Dedifferentiated amniotic fluid mesenchymal stem cell (primary cell): ENCODE results near the gene SAP130.

Source experiments
- DNase-seq: peaks from one replicate; pipeline ENCODE4 v3.0.0-alpha.2; 2016; ENCODE audit errors: extremely low spot score

Gene SAP130

DNA sequence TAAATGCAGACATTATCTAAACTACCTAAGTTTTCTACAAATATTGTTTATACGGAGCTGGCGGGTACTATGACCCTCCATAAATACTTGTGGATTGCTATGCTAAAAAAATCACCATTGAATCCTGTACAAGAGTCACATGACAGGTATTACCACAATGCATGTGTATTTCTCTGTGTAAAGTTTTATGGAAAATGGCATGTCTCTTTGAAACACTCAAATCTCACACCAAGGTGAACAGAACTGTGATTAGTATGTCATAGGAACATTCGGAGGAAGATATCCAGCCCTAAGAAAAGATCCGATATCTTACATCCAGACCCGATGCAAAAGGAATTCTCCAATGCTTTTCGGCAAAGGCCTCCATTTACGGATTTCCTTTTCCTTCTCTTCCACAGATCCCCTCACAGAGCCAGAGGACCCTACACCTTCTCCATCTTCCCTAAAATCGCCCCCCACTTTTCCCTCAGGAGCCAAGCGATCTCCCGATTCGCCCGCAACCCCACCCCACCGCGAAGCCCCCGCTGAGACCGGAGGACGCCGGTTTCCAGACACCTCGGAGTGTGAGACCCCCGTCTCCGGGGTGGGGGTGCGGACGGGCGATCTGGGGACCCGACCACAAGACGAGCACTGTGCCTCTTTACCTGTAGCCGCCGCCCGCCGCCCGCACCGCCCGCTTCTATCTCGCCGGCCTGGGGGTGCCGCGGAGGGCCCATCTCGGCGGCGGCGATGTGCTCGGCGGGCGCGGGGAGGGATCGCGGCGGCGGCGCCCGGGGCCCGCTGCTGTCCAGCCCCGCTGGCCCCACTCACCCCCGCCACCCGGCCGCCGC, 1.2 kb downstream of the SAP130 start:
- no peak for DNase-seq

DNA sequence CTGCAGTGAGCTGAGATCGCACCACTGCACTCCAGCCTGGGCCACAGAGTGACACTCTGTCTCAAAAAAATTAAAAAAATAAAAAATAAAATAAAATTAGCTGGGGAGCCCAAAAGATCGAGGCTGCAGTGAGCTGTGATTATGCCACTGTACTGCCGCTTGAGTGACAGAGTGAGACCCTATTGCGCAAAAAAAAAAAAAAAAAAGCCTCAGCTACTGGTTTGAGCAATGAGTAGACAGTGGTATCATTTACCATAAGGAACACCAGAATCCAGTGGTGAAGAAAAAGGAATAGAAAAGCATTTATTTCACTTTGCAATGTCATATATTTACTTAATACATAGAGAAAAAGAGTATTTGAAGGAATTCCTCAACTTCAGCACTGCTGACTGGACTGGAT, 3.0 kb downstream of the SAP130 start:
- DNase-seq = no peak

DNA sequence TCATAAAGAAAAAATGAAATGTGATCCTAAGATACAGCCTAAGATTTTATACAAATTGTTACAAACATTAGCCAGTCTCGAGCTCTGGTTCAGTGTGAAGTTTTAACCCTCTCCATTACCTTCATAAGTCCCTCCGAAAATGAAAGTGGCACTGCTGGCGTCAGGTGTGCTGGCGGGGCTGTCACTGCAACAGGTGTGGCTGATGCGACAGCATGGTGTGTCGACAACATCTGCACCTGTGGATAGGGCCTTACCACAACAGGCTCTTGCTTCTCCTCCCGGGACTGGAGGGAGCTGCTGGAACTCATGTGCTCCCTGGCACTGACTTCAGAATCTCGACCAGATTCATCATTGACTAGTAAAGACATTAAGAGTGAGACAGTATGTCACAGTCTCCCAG, 10.3 kb downstream of the SAP130 start:
- DNase-seq = no peak

DNA sequence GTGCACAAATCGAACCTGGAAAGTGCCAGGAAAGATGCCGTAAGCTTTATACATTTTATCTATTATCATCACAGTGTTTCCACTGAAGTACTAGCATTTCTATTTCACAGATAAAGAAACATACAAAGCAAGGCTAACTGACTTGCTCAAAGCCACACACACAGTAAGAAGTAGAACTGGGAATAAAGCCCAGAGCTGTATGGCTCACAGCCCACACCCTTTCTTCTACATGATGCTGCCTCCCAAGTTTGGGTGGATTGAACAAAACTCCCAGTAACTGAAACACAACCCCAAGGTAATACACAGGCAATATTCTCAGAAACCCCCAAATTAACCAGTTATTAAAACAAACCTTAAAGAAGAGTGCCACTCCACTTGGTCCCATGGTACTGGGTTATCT, 11.2 kb downstream of the SAP130 start:
- DNase-seq = no peak

DNA sequence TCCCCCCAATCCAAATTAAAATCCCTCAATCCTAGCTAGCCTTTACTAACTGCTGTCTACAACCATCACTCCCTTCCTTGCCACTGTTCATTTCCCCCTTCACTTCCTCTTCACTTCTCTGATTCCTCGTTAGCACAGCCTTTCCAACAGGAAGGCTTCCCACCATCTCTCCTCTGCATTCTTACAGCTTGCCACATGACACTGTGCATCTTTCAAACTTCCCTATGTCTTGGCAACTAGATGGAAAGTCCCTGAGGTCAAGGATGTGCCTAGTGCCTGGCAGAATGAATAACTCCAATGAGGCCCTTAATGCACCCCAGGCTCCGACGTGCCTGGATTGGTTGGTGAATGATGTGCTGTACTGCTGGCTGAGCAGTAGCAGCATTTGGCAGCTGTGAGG, 15.2 kb downstream of the SAP130 start:
- DNase-seq = no peak

DNA sequence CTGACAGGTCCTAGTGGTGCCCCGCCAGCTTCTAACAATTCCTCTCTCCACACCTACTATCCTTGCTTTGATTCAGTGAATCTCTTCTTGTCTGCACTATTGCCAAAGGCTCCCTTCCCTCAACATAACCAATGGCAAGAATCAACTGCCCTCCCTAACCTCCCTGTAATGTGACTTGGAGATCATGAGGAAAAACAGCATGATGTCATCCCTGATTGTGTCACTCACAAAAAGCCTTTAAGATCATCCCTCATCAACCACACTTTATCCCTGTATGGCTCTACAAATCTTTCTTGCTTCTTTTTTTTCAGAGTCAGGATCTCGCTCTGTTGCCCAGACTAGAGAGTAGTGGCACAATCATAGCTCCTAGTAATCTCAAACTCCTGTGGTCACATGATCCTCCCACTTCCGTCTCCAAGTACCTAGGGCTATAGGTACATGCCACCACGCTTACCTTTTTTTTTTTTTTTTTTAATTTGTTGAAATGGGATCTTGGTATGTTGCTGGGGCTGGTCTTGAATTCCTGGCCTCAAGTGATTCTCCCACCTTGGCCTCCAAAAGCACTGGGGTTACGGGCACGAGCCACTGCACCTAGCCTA, 19.7 kb downstream of the SAP130 start:
- DNase-seq = no peak

DNA sequence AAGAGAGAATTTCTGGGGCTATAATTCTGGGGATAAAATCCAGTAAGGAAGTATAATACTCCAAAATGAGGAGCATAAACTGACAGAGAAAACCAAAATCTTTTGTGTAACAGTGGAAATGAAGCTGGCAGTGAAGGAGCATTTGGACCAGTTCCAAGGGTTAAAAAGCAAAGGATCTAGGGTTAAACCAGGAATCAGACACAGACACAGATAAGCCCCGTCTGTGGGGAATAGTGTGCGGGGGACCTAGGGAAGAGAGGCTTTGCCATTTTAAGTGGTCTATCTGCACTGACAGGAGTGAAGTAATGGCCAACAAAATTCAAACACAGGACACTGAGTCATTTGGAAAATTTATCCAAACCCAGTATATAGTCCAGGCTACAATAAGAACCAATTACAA, 23.4 kb downstream of the SAP130 start:
- DNase-seq = no peak

DNA sequence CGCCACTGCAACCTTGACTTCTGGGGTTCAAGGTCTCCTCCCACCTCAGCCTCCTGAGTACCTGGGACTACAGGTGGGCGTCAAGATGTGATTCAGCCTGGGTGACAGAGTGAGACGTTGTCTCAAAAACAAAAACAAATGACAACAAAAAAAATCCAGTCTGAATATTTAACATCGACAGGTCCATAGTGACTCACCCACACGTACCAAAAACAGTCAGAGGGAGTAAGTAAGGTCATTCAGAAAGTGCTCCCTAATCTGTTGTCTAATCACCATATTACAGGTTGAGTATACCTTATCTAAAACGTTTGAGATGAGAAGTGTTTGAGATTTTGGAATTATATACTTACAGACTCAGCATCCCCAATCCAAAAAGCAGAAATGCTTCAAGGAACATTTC, 24.4 kb downstream of the SAP130 start:
- no peak for DNase-seq

DNA sequence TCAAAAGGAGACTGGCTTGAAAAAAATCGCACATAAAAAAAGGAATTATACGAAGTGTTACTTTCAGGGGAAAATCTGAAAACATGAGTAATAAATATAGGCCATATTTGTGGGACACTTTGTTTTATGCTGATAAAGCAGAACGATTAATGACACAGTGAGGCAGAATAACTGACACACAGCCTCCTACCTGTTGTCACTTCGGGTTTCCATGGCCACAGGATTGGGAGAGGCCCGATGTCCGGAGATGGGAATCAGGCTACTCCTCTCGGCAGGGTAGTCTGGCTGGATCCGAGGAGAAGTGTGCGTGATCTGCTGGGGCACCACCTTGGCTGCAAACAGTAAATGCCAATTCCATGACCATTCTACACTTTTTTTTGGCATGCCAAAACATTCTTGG, 31.7 kb downstream of the SAP130 start:
- DNase-seq = no peak

DNA sequence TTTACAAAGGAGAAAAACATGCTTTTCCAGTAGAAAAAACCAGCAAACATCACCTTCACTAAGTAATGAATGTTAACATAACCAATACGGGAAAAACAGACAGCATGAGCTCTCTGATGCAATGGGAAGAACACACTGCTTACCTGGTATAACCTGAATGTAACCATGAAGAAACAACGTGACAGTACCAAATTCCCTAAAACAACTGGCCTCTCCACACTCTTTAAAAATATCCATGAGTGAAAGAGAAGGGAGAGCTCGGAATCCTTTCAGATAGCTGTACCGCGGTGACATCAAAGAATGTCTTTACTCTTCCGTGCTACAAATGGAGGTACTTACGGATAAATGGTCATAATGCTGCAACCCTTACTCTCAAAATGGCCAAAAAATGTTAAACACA, 32.1 kb downstream of the SAP130 start:
- DNase-seq = no peak

DNA sequence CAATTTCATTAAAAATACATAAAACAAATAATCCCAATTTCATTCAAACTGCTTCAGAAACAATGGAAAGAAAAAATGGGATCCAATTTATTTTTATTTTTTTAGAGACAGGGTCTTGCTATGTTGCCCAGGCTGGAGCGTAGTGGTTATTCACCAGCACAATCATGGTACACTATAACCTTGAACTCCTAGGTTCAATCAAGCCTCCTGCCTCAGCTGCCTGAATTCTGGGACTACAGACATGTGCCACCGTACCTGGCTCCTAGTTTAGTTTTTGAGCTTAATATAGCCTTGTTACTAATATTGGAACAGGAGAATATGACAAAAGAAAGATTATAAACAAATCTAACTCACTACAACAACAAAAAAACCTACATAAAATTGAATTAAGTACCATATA, 34.2 kb downstream of the SAP130 start:
- DNase-seq = no peak

DNA sequence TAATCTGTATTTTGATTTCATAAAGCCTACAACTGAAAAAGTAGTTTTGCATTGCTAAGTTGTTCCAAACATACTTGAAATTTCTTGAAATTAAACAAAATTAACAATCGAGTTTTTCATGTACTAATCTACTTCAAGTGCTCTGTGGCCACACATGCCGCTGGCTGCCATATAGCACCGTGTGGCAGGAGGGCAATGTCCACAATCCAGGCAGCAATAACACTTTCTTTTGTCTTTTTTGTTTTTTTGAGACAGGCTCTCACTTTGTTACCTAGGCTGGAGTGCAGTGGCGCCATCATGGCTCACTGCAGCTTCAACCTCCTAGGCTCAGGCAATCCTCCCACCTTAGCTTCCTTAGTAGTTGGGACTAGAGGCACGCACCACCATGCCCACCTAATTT, 36.1 kb downstream of the SAP130 start:
- no peak for DNase-seq

DNA sequence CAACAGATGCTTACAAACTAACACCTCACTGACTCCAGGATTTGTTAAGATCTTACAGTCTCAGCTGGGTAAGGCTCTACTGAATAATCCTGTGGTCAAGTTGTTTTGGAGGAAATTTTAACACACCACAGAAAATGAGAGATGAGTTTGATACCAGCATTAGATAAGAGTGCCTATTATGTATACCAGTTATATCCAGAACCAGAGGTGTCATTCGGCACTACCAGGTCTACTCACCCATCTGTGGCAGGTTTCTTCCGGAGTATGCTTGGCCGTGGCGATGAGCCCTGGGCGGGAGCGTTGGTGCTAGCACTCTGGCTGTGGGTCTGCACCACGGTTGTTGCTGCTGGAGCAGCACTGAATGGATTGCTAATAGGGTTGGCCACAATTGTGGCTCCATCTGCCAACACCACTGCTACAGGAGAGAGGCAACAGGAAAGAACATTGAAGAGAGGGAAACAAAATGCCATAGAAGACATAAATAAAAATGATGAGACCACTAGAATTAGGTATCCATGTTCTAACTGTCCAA, 41.2 kb downstream of the SAP130 start:
- DNase-seq = no peak

DNA sequence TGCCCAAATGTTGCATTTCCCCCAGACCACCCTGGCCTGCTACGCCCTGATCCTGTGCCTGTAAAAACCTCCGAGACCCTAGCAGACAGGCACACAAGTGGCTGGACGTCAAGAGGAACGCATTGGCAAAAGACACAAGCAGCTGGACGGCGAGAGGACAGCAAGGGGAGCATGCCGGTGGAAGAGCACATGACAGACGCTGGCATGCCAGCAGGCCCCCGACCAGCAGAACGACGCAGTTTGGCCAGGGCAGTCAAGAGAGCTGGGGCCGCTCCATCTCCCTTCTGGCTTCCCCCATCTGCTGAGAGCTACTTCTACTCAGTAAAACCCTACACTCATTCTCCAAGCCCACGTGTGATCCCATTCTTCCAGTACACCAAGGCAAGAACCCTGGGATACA, 42.1 kb downstream of the SAP130 start:
- no peak for DNase-seq

DNA sequence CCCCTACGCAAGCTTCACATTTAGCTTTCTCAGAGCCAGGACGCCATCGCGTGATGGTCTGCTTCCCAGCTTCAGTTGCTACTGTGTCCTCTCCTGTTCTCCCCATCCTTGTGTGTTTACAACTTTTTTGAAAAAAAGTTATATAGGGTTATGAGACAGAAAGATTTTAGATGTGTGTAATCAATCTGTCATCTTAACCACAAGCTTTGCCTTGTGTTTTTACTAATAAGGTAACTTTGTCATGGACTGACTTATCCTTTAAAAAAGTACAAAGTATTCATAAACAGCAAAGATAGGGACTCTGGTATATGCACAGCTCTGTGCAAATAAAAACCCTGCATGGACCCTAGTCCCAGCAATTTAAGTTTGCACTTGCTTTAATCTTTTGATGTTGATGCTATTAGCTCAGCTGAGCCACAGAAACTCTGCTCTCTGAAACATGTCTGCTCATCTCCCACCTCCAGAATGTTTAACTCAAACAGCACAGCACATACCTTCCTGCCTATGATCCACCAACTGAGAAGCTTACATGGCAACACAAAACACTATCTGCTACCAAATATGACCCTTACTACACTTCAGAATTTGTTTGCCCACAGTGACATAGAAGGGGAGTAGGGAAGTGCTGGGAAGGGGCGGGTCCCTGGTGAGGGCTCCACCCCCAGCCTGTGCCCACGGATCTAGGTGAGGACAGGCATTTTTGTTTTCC, 42.7 kb downstream of the SAP130 start:
- DNase-seq = no peak

DNA sequence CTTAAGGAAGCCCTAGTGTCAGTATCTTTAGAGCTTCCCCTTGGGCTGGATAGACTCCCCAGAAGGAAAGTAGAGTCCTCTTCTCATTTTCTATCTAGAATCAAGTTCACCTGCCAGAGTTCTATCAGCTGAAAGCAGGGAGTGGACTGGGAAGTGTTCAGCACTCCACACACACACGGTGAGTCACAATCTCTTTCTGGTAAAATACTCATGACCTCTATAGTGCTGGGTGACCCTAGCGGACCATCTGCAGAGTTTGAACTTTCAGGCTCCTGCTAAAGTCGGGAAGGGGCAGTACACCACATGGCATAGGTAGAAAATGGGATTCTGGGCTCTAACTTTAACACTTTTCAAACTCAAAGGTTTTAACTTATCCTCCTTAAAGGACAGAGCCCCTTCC, 43.3 kb downstream of the SAP130 start:
- DNase-seq = no peak

DNA sequence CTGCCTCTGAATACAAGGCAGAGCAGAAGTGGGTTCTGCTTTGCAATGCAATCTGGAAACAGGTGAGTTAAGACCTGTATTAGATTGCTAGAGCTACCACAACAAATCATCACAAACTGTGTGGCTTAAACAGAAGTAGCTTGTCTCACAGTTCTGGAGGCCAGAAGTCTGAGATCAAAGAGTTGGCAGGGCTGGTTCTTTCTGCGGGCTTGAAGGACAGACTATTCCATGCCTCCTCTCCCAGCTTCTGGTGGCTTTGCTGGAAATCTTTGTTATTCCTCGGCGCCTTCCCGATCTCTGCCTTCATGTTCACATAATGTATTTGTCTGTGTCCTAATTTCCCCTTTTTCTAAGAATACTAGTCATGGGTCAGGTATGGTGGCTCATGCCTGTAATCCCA, 58.4 kb downstream of the SAP130 start:
- DNase-seq = no peak

DNA sequence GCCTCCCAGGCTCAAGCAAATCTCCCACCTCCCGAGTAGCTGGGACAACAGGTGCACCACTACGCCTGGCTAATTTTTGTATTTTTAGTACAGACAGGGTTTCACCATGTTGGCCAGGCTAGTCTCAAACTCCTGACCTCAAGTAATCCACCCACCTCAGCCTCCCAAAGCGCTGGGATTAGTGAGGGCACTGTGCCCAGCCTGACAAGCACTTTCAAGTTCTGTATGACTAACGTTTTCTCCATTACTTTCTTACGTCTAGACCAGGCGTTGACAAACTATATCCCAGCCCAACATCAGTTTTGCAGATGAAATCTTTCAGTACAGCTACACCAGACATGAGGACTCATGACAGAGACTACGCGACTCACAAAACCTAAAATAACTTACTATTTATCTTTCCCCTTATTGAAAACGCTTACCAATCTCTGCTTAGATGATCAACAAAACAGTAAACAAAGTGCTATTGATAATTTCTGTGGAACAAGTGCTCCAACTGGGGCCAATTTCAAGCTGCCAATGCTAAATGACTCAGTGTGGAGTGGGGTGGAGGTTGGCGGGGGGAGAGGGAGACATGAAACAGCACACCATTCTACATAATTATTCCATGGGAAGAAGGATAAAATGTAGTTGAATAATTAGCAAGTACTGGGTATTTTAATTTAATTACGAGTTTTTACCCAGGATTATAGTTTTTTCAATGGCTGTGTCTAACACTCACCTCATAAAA, 59.1 kb downstream of the SAP130 start:
- no peak for DNase-seq

DNA sequence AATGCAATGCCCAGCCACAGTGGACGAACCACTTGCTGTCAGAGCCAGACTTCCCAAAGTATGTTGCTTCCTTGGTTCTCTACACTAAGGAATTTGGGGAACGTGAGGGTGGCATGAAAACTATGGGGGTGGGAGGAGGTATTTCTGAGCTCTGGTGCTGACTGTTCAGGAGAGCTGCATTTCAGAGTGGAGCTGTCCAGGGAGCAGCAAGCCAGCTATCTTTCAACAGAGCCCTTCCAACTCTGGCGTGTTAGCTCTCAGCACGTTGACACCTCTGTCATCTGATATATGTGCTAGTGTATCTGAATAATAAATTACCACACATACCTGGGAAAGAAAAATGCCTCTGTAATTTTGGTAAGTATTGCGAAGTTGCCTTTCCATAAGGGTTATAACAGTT, 66.1 kb downstream of the SAP130 start:
- no peak for DNase-seq

DNA sequence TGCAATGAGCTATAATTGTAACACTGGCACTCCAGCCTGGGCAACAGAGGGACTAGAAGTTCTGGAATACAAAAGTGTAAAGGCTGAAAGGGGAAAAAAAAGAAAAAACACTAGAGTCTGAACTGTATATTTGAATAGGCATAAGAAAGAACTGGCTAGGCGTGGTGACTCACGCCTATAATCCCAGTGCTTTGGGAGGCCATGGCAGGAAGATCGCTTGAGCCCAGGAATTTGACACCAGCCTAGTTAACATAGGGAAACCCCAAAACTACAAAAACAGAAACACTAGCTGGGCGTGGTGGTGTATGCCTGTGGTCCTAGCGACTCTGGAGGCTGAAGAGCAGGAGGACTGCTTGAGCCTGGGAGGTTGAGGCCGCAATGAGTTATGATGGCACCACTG, 70.6 kb downstream of the SAP130 start:
- DNase-seq = no peak

DNA sequence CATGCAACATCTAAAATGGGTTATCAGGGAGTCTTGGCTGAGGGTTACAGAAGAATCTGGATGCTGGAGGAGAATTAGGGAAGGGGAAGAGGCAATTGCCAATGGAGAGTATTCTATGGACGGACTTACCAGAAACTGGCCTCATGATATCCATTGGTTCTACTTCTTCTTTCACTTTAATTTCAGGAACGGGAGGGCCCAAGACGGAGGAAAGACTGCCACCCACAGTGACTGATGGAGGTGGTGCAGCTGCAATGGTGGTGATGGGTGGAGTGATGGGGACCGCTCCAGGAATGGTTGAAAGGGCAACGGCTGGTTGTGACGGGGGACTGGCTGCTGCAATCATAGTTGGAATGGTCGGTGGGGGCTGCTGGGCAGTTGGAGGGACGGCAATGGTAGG, 73.0 kb downstream of the SAP130 start:
- DNase-seq = no peak

DNA sequence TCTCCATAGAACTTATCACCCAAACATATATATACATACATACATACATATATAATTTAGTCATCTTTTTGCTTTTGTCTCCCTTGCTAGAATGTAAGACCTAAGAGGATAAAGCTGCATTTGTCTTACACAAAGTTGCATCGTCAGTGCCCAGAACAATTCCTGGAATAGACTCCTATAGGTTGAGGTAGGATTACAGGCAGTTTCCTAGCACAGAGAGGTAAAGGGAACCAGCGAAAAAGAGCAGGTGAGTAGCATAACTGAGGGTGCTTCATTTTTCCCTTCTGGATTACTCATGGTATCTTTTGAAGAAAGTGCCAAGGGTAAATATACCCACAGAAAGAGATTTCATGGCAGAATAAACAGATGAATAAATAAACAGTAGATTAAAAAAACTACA, 74.0 kb downstream of the SAP130 start:
- peak; percentile 31 for DNase-seq
